Neural cell (in vitro differentiated cells): ENCODE results near the gene MRTFB.

ENCODE experiments used
- EP300 ChIP-seq: fragments of 450-650 bp; conservative IDR thresholded peaks from 2 replicates; pipeline ENCODE4 v1.6.1; 2014; ENCODE audit warnings: antibody characterized with exemption, mild to moderate bottlenecking, moderate library complexity; ENCODE audit not compliant: poor library complexity, severe bottlenecking
- MXI1 ChIP-seq: fragments of 450-650 bp; conservative IDR thresholded peaks from 2 replicates; pipeline ENCODE4 v1.6.1; 2014; ENCODE audit warnings: antibody characterized with exemption, mild to moderate bottlenecking; ENCODE audit not compliant: poor library complexity, severe bottlenecking
- POLR2AphosphoS5 ChIP-seq: IDR thresholded peaks from 2 replicates; pipeline ENCODE4 v1.6.1; 2012
- RAD21 ChIP-seq: fragments of 450-650 bp; conservative IDR thresholded peaks from 2 replicates; pipeline ENCODE4 v1.6.1; 2014; ENCODE audit warnings: antibody characterized with exemption, mild to moderate bottlenecking, moderate library complexity
- SMC3 ChIP-seq: fragments of 450-650 bp; conservative IDR thresholded peaks from 2 replicates; pipeline ENCODE4 v1.6.1; 2014; ENCODE audit warnings: antibody characterized with exemption, mild to moderate bottlenecking, moderate library complexity; ENCODE audit not compliant: poor library complexity
- TAF1 ChIP-seq: IDR thresholded peaks from 2 replicates; pipeline ENCODE4 v1.6.1; 2012; ENCODE audit warnings: low read depth
- TF ChIP-seq, protein P1 (sequence below): fragments of 450-650 bp; IDR thresholded peaks from 2 replicates; pipeline ENCODE4 v1.5.1; 2014; ENCODE audit warnings: antibody characterized with exemption, mild to moderate bottlenecking, moderate library complexity; ENCODE audit not compliant: poor library complexity, severe bottlenecking

DNA sequence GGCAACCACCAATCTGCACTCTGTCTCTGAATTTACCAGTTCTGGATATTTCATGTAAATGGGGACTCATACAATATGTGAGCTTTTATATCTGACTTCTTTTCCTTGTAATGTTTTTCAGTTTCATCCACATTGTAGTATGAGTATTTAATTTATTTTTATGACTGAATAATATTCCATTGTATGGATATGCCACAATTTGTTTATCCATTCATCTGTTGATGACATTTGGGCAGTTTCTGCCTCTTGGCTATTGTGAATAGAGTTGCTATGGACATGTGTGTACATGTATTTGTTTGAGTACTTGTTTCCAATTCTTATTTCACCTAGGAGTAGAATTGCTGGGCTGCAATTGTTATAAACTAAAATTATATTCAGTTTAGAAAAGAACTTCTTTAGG is 126.9 kb downstream of the MRTFB start:
- TF ChIP-seq, protein P1, sequence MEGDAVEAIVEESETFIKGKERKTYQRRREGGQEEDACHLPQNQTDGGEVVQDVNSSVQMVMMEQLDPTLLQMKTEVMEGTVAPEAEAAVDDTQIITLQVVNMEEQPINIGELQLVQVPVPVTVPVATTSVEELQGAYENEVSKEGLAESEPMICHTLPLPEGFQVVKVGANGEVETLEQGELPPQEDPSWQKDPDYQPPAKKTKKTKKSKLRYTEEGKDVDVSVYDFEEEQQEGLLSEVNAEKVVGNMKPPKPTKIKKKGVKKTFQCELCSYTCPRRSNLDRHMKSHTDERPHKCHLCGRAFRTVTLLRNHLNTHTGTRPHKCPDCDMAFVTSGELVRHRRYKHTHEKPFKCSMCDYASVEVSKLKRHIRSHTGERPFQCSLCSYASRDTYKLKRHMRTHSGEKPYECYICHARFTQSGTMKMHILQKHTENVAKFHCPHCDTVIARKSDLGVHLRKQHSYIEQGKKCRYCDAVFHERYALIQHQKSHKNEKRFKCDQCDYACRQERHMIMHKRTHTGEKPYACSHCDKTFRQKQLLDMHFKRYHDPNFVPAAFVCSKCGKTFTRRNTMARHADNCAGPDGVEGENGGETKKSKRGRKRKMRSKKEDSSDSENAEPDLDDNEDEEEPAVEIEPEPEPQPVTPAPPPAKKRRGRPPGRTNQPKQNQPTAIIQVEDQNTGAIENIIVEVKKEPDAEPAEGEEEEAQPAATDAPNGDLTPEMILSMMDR, result no peak
- TF ChIP-seq RAD21 (no peak), SMC3 (no peak), TAF1 (no peak), POLR2AphosphoS5 (no peak), EP300 (no peak), MXI1 (no peak)
